K562 (cell line): Measurements from ENCODE around the gene ELOVL4. TPM values are rescaled to one million over a fixed set of nuclear protein-coding genes. Genes with fewer than 3 reads are reported as not detected.
A peak's percentile ranks its signal among the peaks of the same experiment; 100 is the strongest.

ENCODE experiments used
- ARID4B ChIP-seq: sonication (generic); formaldehyde crosslinking; IDR thresholded peaks from 2 replicates; pipeline ENCODE4 v1.8.0; 2022; ENCODE audit warnings: mild to moderate bottlenecking, missing genetic modification reagents
- ATF1 ChIP-seq, 2 experiments: fragments of 450-650 bp in 1 of 2; IDR thresholded peaks; 2 replicates each; pipeline ENCODE4 v1.6.1; 2016; ENCODE audit warnings: missing compliant biosample characterization in 1 of 2, missing genetic modification characterization in 1 of 2
- BRCA1 ChIP-seq, 2 experiments: fragments of 450-650 bp in 1 of 2; sonication (generic) in 1 of 2; formaldehyde crosslinking in 1 of 2; IDR thresholded peaks; 2 replicates each; pipeline versions ENCODE4 v1.5.0 to v1.6.1; 2017 to 2020; ENCODE audit warnings: mild to moderate bottlenecking in 1 of 2, missing genetic modification reagents in 1 of 2
- CBX1 ChIP-seq: sonication (generic); IDR thresholded peaks from 2 replicates; pipeline ENCODE4 v1.6.1; 2016; ENCODE audit warnings: antibody characterized with exemption, low read depth, mild to moderate bottlenecking
- CREB1 ChIP-seq, 2 experiments: sonication (generic) in 1 of 2; formaldehyde crosslinking in 1 of 2; IDR thresholded peaks; 2 replicates each; pipeline versions ENCODE4 v1.6.1 to v1.8.0; 2012 to 2022; ENCODE audit warnings: inconsistent platforms in 1 of 2, mild to moderate bottlenecking in 1 of 2, missing genetic modification reagents in 1 of 2, moderate library complexity in 1 of 2
- CREM ChIP-seq: IDR thresholded peaks from 2 replicates; pipeline ENCODE4 v1.6.1; 2014; ENCODE audit warnings: antibody characterized with exemption, low read depth
- CTBP1 ChIP-seq: fragments of 450-650 bp; IDR thresholded peaks from 2 replicates; pipeline ENCODE4 v1.6.1; 2016; ENCODE audit warnings: borderline replicate concordance
- CTCF ChIP-seq, 3 experiments: IDR thresholded peaks in 2 of 3; conservative IDR thresholded peaks in 1 of 3; 2 replicates each; pipeline ENCODE4 v1.5.1; 2011 to 2012; ENCODE audit warnings: low read length in 3 of 3, mild to moderate bottlenecking in 3 of 3, control low read depth in 2 of 3, improper control_type of control experiment in 1 of 3, inconsistent platforms in 1 of 3, low read depth in 1 of 3, mixed read lengths in 1 of 3, moderate library complexity in 1 of 3; ENCODE audit not compliant: insufficient read depth in 2 of 3
- CXXC5 ChIP-seq: fragments of 250-450 bp; sonication (Bioruptor Pico); IDR thresholded peaks from 2 replicates; pipeline ENCODE4 v1.8.0; 2022; ENCODE audit warnings: inconsistent platforms, mild to moderate bottlenecking, moderate library complexity
- ELF2 ChIP-seq: fragments of 250-450 bp; sonication (Bioruptor Pico); IDR thresholded peaks from 2 replicates; pipeline ENCODE4 v1.5.0; 2021; ENCODE audit warnings: mild to moderate bottlenecking
- HNRNPH1 ChIP-seq: fragments of 200-400 bp; formaldehyde crosslinking; optimal IDR thresholded peaks from 2 replicates; pipeline ENCODE3; 2017; ENCODE audit warnings: low read depth, mild to moderate bottlenecking, low read length, moderate library complexity
- IRF2 ChIP-seq: sonication (generic); formaldehyde crosslinking; IDR thresholded peaks from 2 replicates; pipeline ENCODE4 v1.8.1; 2022; ENCODE audit warnings: mild to moderate bottlenecking, missing genetic modification reagents
- JUND ChIP-seq, 2 experiments: IDR thresholded peaks; 2 replicates in 1 of 2; 3 replicates in 1 of 2; pipeline ENCODE4 v1.6.1; 2011; ENCODE audit warnings: borderline replicate concordance in 2 of 2, low read depth in 2 of 2, low read length in 2 of 2, improper control_type of control experiment in 1 of 2, missing biosample characterization in 1 of 2, missing genetic modification characterization in 1 of 2, missing genetic modification reagents in 1 of 2
- MTA3 ChIP-seq: fragments of 450-650 bp; formaldehyde crosslinking; IDR thresholded peaks from 2 replicates; pipeline ENCODE4 v1.6.1; 2017; ENCODE audit warnings: mild to moderate bottlenecking, borderline replicate concordance
- NRF1 ChIP-seq, 2 experiments: fragments of 450-650 bp; IDR thresholded peaks in 1 of 2; conservative IDR thresholded peaks in 1 of 2; 2 replicates each; pipeline ENCODE4 v1.6.1; 2014; ENCODE audit warnings: mild to moderate bottlenecking in 2 of 2
- PPARD ChIP-seq: fragments of 250-450 bp; sonication (Bioruptor Pico); IDR thresholded peaks from 2 replicates; pipeline ENCODE4 v1.8.0; 2022; ENCODE audit warnings: inconsistent platforms, mild to moderate bottlenecking, moderate library complexity
- RAD21 ChIP-seq, 2 experiments: fragments of 250-450 bp in 1 of 2; fragments of 450-650 bp in 1 of 2; sonication (Bioruptor Pico) in 1 of 2; formaldehyde crosslinking in 1 of 2; IDR thresholded peaks in 1 of 2; conservative IDR thresholded peaks in 1 of 2; 2 replicates each; pipeline versions ENCODE4 v1.4.0 to v1.8.0; 2020 to 2022; ENCODE audit warnings: mild to moderate bottlenecking in 2 of 2, moderate library complexity in 1 of 2
- SRF ChIP-seq, 2 experiments: fragments of 250-450, 450-650 bp in 1 of 2; sonication (Bioruptor Pico) in 1 of 2; sonication (generic) in 1 of 2; formaldehyde crosslinking; IDR thresholded peaks; 2 replicates each; pipeline versions ENCODE4 v1.5.0 to v1.5.1; 2020 to 2022; ENCODE audit warnings: mild to moderate bottlenecking in 1 of 2, missing genetic modification reagents in 1 of 2
- STAG1 ChIP-seq: sonication (generic); formaldehyde crosslinking; IDR thresholded peaks from 2 replicates; pipeline ENCODE4 v1.5.0; 2020; ENCODE audit warnings: missing genetic modification reagents, borderline replicate concordance
- U2AF2 ChIP-seq: fragments of 200-400 bp; formaldehyde crosslinking; optimal IDR thresholded peaks from 2 replicates; pipeline ENCODE3; 2017; ENCODE audit warnings: low read depth, mild to moderate bottlenecking, low read length
- XRCC5 ChIP-seq: fragments of 200-400 bp; formaldehyde crosslinking; IDR thresholded peaks from 2 replicates; pipeline ENCODE4 v1.6.1; 2017; ENCODE audit warnings: low read depth, mild to moderate bottlenecking, low read length
- polyA plus RNA-seq, 8 experiments: library from polyadenylated mRNA; depleted of rRNA in 4 of 8; stranded (reverse) in 5 of 8; unstranded in 3 of 8; fragments of >200 nt; fragmentation: Nextera tagmentation in 2 of 8; fragmentation: Illumina TruSeq in 1 of 8; extraction: Ambion mirVana in 2 of 8; extraction: Trizol in 1 of 8; gene quantifications; 2 replicates each; pipeline versions ENCODE4 v1.2.1 to v1.2.3, GENCODE V29; 2011 to 2014; ENCODE audit warnings: inconsistent platforms in 1 of 8, missing spikeins in 1 of 8
- total RNA-seq, 7 experiments: library from RNA; depleted of rRNA in 6 of 7; stranded (reverse); fragments of >200 nt in 6 of 7; fragmentation: Illumina TruSeq in 2 of 7; extraction: Trizol in 2 of 7; gene quantifications; 2 replicates each; pipeline versions ENCODE4 v1.2.1 to v1.2.3, GENCODE V29; 2011 to 2021; ENCODE audit warnings: low replicate concordance in 1 of 7

Gene ELOVL4
- total and polyA plus RNA-seq, 9 of the 15 experiments (the other 6 are each of a cell fraction or from before 2014, with no cell fraction given), result not detected

DNA sequence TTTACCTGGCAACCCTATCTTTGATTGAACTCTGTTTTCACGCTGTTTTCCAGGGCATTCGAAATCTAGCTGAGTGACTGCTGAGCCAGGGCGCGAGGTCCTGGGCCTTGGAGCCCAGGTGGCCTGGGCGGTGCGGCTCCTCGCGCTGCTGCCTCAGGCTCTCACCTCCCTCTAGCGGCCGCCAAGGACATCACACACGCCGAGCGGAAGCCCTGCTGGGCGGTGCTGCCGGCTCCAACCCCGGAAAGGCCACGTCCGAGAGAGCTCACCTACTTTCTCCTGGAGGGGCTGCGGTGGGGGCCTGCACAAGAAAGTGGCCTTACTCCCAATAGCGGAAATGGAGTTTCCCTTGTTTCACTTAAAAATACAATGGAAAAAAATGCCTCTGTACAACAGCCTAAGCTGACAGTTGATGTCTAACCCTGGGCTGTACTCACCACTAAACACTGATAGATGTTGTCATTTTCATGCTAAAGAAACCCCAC, 77.7 kb downstream of the ELOVL4 start (continued):
- TF ChIP-seq IRF2 (no peak), CTCF (IDR thresholded peaks at IDR 0.05 in 2 of 3, conservative IDR thresholded peaks at IDR 0.05 in 1 of 3; ENCODE audit: insufficient read depth in 2 of 3, low read depth in 1 of 3, low read length in 3 of 3) (peak; percentile 87 to 94 (median 92)), RAD21 (CRISPR knock-in tag; conservative IDR thresholded peaks at IDR 0.05 in 1 of 2, IDR thresholded peaks at IDR 0.05 in 1 of 2) (peak; percentile 39 to 59), BRCA1 (IDR thresholded peaks at IDR 0.05) (no peak), BRCA1 (CRISPR knock-in tag; IDR thresholded peaks at IDR 0.05) (no peak), CREB1 (IDR thresholded peaks at IDR 0.05) (peak; percentile 54; the same call in 1 of the 2 replicates), CREB1 (CRISPR knock-in tag; IDR thresholded peaks at IDR 0.05) (no peak), XRCC5 (0 out of 2 replicates have a peak, but pooled peaks have one; percentile 40), U2AF2 (no peak), ELF2 (no peak; the same call in 1 of the 2 replicates), HNRNPH1 (no peak), NRF1 (conservative IDR thresholded peaks at IDR 0.05 in 1 of 2, IDR thresholded peaks at IDR 0.05 in 1 of 2) (0 out of 4 replicates have a peak, but pooled peaks of 1 of the 2 experiments have one; percentile 24), JUND (IDR thresholded peaks at IDR 0.05; ENCODE audit: borderline replicate concordance, low read depth, low read length) (0 out of 2 replicates have a peak, but pooled peaks have one; percentile 20), JUND (tag; IDR thresholded peaks at IDR 0.05; ENCODE audit: borderline replicate concordance, low read depth, low read length) (no peak; the same call in 2 of the 3 replicates), PPARD (CRISPR knock-in tag) (no peak), CREM (peak; percentile 83), ARID4B (no peak), STAG1 (CRISPR knock-in tag) (peak; percentile 61; the same call in 1 of the 2 replicates), CTBP1 (no peak; the same call in 1 of the 2 replicates), CBX1 (peak; percentile 77; the same call in 1 of the 2 replicates), ATF1 (CRISPR knock-in tag; IDR thresholded peaks at IDR 0.05) (no peak), ATF1 (tag; IDR thresholded peaks at IDR 0.05) (peak; percentile 20; the same call in 1 of the 2 replicates), CXXC5 (peak; percentile 55), MTA3 (no peak), SRF (CRISPR knock-in tag; IDR thresholded peaks at IDR 0.05) (peak in 1 of 2 experiments; percentile 44; a peak in 1 of 4 replicates)
